ENCODE data around the gene GUCY2D.
"Not testable (repeated sequence)": the region's sequence is repeated elsewhere in the genome, so short reads cannot be mapped to it uniquely, and the experiment has no call there.

Gene GUCY2D

DNA sequence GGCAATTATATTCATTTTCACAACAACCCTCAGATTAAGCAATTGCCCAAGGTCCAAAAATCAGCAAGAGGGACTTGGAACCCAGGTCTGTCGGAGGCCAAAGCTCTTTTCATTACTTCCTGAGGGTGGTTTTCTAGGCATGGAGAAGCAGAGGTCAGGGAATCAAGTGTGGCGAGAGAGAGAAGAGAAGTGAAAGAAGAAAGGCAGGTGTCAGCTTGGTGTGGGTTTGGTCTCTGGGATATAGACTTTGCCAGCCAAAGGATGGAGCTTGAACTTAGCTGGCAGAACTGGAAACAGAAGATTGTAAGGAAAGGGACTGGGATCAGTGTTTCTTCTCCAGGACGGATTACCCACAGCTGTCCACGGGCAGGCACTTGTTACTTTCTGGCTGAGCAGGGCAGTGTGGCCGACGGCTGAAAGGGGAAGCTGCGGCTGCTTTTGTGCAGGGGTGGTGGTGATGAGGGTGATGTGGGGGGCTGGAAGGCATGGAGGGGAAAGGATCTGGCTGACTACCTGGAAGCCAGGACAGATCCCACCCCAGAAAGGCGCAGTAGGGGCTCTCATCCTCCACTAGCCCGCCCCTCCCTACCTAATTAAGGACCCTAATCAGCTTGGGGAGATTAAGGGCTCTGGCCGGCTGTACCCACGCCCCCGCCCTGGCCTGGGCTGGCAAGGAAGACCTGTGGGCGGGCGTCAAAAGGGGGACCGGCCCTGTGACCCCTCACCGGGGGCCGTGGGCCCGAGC lies at the start of gene GUCY2D:
Gene GUCY2D (plus strand): TSS at position 640 of the 745 bp plus-strand sequence. CDS start 433 bp downstream, outside the sequence.
- peak; percentile 44 for DNase-seq (ENCODE audit: low spot score)

DNA sequence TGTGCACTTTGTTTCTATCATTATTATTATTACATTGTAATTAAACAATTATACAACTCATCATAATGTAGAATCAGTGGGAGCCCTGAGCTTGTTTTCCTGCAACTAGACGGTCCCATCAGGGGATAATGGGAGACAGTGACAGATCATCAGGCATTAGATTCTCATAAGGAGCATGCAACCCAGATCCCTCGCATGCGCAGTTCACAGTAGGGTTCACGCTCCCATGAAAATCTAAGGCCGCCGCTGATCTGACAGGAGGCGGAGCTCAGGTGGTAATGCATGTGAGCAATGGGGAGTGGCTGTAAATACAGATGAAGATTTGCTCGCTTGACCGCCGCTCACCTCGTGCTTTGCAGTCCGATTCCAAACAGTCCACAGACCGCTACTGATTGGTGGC lies 49.1 kb upstream of the GUCY2D start:
- DNase-seq (ENCODE audit: low spot score) = not testable (repeated sequence)

DNA sequence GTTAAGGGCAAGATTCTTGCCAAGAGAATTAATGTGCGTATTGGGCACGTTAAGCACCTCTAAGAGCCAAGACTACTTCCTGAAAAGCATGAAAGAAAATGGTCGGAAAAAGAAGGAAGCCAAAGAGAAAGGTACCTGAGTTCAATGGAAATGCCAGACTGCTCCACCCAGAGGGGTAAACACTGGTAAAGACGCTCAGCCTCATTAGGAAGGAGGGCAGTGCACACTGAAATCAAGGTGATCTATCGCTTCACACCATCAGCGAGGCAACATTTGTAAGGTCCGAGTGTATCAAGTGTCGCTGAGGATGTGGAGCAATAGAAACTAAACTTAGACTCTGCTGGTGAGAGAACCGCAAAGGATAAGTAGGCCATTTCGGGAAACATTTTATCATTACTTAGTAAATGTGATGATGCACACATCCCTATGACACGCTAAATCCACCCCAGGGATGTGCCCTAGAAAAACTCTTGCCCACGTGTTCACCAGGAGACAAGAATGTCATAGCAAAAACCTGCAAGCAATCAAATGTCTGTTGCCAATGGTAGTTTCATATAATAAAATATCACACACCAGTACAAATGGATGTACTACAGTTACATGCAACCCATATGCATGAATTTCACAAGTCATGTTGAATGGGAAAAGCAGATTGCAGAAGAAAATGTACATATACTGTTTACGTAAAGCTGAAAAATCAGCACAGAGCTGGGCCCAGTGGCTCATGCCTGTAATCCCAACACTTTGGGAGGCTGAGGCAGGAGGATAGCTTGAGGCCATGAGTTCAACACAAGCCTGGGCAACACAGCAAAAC lies 46.8 kb upstream of the GUCY2D start:
- DNase-seq (ENCODE audit: low spot score) = no peak

DNA sequence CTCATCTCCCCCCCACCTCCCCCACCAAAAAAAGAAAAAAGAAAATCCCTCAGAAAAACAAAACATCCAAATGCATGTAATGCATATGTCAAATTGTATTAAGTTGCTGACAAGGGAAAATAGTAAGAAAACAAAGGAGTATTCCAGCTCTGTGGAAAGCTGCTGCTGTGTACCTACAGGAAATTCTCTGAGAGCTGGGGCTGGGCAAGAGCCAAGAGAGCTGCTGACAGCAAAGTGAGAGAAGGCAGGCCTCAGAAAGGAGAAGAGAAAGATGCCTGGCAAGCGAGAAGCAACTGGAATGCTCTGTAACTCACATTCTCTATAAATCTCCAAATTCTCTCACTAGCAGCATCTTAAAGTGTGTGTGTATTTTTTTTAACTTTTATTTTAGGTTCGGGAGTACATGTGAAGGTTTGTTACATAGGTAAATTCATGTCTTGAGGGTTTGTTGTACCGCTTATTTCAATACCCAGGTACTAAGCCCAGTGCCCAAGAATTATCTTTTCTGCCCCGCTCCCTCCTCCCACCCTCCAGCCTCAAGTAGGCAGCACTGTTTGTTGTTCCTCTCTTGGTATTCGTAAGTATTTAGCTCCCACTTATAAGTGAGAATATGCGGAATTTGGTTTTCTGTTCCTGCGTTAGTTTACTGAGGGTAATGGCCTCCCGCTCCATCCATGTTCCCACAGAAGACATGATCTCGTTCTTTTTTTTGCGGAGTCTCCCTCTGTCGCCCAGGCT lies 46.0 kb upstream of the GUCY2D start:
- DNase-seq (ENCODE audit: low spot score) = no peak

GRCh38 chr17:7959503-7960253 lies 42.7 kb upstream of the GUCY2D start:
- DNase-seq (ENCODE audit: low spot score) = no peak

DNA sequence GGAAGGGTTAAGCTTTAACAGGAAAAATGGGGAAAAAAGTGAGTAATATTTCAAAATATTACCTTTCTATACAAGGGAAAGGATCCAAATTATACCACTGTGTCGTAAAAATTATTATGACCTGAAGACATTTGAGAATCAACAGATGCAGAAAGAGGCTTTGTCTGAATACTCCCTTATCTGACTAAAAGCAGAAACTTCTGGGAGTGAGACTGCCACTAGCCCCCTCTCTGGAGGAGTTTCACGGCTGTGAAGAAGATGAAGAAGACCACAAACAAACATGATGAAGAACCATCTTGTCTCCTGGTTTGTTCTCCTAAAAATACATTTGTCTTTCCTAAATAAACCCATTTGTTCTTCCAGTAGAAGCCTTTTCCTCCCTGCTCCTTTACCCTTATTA lies 41.0 kb upstream of the GUCY2D start:
- no peak for DNase-seq (ENCODE audit: low spot score)

- DNase-seq (ENCODE audit: low spot score) = no peak
Observed at GRCh38 chr17:7967751-7968150, 34.7 kb upstream of the GUCY2D start.

DNA sequence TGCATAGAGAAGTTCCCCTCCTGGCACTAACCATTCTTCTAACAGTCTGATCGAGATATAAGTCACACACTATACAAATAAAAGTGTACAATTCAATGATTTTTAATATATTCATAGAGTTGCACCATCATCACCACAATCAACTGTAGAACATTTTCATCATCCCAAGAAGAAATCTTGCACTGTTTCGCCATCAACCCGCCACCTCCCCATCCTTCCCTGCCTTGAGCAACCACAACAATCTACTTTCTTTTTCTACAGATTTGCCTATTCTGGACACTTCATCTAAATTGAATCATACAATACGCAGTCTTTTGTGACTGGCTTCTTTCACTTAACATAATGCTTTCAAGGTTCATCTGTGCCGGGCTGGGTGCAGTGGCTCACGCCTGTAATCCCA lies 33.0 kb upstream of the GUCY2D start:
- DNase-seq (ENCODE audit: low spot score) = no peak

- no peak for DNase-seq (ENCODE audit: low spot score)
Observed at GRCh38 chr17:7971651-7972050, 30.8 kb upstream of the GUCY2D start.

DNA sequence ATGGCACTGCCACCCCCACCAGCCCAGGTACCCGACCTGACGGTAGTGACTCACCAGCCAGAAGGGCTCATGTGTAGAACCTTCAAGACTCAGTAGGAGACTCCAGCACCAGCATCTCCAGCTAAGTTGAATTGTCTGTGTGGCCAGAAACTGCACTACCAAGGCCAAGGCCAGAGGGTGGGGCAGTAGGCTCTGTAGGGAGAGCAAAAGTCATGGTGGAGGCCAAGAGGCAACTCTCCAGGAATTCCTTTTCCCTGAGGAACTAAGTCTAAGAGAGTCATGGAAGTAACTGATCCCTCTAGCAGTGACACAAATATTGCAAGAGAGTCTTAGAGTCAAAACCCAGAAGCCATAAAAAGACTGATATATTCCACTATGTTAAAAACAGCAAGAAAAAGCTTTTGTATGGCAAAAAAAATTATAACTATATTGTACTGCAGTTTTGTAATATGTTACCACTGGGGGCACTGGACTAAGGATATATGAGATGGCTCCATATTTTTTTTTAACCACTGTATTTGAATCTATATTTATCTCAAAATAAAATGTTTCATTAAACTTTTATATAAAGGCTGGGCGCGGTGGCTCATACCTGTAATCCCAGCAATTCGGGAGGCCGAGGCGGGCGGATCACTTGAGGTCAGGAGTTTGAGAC lies 30.2 kb upstream of the GUCY2D start:
- DNase-seq (ENCODE audit: low spot score) = no peak

DNA sequence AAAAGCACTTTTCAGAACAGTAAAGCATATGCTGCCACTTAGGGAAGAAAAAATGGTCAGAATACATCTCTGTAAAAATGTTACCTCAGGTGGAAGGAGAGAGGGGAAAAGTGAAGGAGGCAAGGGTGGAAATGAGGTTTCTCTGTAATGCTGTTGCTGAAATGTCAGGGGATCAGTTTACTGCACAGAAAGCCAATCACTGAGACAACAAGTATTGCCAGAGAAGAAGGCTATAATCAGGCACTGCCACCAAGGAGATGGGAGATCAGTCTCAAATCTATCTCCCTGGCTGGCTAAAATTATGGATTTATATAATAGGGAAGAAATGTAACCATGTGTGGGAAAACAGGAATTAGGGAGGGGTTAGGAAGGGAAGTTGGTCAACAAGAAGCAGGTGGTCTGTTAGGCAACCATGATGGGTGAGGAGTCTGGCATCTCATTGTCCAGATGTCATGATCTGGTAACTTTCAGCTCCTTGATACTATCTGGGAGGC lies 27.7 kb upstream of the GUCY2D start:
- DNase-seq (ENCODE audit: low spot score) = no peak

DNA sequence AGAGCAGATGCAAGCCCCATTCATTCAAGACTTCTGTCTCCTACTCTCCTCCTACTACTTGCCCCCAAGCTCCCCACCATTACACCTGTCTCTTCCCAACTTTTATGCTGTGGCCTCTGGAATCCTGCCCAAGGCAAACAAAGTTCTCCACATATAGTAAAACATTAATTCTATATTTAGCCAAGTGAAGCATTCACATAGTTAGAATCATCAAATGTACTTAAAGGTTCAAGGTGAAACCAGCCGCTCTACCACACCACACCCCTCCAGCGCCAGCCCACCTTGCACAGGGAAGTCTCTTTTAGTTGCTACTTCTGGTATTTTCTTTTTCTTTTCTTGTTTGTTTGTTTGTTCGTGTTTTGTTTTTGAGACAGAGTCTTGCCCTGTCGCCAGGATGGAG lies 25.4 kb upstream of the GUCY2D start:
- DNase-seq (ENCODE audit: low spot score) = no peak

DNA sequence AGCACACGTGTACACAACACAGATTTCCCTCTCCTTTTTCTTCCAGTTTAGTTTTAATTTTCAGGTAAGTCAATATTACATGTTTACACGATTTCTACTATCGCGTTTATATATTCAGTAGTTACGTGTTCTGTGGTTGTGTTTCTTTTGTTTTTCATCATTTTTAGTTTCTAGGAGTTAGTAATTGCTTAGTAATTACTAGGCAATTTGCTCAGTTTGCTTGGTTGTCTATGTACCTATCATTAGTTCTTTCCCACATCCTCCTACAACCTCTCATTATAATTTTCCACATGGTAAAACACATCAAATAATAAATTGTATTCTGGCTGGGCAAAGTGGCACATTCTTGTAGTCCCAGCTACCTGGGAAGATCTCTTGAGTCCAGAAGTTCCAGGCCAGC lies 24.6 kb upstream of the GUCY2D start:
- DNase-seq (ENCODE audit: low spot score) = no peak

DNA sequence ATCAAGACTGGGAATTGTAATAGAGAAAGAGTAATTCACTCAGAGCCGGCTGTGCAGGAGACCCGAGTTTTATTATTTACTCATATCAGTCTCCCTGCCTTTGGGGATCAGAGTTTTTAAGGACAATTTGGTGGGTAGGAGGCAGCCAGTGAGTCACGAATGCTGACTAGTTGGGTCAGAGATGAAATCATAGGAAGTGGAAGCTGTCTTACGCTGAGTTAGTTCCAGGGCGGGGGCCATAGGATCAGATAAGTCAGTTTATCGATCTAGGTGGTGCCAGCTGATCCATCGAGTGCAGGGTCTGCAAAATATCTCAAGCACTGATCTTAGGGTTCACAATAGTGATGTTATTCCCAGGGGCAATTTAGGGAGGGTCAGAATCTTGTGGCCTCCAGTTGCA lies 20.2 kb upstream of the GUCY2D start:
- no peak for DNase-seq (ENCODE audit: low spot score)

DNA sequence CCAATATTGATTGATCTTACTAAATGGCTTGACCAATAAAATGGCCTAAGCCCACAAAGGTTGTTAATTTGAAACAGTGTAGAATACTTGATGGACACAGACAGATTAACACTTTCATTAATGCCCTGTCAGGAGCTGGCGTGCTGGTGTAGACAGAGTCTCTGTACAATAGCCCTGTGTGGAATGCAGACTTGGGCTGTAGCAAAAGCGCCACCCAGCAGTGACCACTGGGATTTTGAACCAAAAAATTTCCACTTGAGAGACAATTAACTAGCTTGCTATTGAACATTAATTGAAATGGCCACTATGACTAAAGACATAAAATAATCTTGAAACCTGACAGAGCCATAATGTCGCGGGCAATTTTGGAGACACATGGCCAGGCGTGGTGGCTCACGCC lies 19.7 kb upstream of the GUCY2D start:
- no peak for DNase-seq (ENCODE audit: low spot score)

- no peak for DNase-seq (ENCODE audit: low spot score)
Observed at GRCh38 chr17:7984904-7985303, 17.5 kb upstream of the GUCY2D start.

DNA sequence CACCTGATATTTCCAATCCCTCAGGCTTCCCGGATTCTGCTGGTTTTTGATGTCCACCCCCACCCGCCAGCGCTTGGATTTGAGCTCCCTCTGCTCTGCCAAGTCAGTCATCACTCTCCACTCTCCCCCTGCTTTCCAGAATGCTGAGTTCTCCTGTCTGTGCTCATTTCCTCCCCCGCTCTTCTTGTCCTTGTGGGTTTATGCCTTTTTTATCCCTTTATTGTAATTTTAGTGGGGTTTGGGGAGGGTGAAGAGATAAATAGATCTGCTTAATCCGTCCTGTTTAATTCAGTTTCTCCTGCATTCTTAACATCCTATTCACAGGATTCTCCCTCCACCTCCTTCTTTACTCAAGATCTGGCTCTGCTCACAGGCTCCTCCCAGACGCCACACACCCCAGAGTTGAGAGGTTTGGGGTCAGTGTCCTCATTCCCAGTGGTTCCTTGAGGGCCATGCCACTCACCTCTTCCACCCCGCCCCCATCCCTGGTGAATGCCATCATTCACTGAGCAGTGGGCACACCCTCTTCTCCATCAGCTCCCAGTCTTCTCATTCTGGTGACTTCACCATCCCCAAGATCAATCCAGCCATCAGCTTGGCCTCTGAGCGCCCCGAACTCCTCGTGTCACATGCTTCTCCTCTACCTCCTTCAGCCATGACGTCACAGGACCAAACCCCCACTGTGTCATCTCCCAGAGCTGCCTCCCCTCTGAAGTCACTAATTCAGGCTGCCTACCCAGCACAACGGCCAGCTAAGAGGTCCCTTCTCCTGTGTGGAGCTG lies 15.1 kb upstream of the GUCY2D start:
- DNase-seq (ENCODE audit: low spot score) = no peak

DNA sequence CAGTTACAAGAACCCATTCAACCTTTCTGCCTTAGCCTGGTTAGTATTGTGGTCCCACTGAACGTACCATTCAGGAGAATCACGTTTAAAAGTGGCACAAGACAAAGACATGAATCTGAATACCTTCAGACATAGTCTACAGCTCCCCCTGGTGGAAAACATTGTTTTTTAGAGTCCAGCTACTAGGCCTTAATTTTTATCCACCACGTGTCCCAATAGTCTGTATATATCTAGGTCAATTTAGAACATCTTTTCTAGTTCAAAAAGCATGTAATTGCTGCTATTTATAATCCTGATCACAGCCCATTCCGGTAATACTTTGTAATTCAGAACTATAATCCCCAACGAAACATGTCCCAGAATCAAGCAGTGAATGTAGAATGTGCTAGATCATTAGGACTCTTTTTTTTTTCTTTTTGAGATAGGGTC lies 13.7 kb upstream of the GUCY2D start:
- DNase-seq (ENCODE audit: low spot score) = peak; percentile 79

- DNase-seq (ENCODE audit: low spot score) = peak; percentile 89
Observed at GRCh38 chr17:7989781-7990655, 12.4 kb upstream of the GUCY2D start.

Measured in germinal center (tissue), 1 donor.